ENCODE measurements around the gene USP8. TPM values are rescaled to one million over a fixed set of nuclear protein-coding genes. Genes with fewer than 3 reads are reported as not detected.

The USP8 gene
- total RNA-seq = 38.2 and 46.8 TPM in 2 replicates

GRCh38 chr15:50424066-50424890 is at the start of gene USP8:
TSS of gene USP8 (plus strand) at chr15:50424405. CDS start at chr15:50439074, 14,669 bp downstream.

GRCh38 chr15:50546566-50546965 is 122.4 kb downstream of the USP8 start, which contains the start of gene USP50:
TSS of gene USP50 (minus strand) at chr15:50546666. CDS start at chr15:50546525, 141 bp downstream.

Other genes with a start within 250 kb of the USP8 start
- gene SLC27A2, start 242.2 kb upstream of the USP8 start, total RNA-seq = under 0.01 and 2.3 TPM in 2 replicates
- not detected in 2 replicates for gene HDC, start 158.7 kb upstream of the USP8 start, total RNA-seq
- 51.3 and 61.9 TPM in 2 replicates for gene GABPB1, start 69.2 kb upstream of the USP8 start, total RNA-seq
- gene USP50, start 122.3 kb downstream of the USP8 start, total RNA-seq = 0.28 TPM in 1 of 2 replicates, not detected in the other